SIG-M5 treated with dmso at 0.1 percent for 504 hours (cell line): ENCODE results near the gene MPND.

Experiments
- DNase-seq: peaks from one replicate; lab custom pipeline; 2025; ENCODE audit not compliant: unreplicated experiment; lab: John Stamatoyannopoulos, UW

Gene MPND

DNA sequence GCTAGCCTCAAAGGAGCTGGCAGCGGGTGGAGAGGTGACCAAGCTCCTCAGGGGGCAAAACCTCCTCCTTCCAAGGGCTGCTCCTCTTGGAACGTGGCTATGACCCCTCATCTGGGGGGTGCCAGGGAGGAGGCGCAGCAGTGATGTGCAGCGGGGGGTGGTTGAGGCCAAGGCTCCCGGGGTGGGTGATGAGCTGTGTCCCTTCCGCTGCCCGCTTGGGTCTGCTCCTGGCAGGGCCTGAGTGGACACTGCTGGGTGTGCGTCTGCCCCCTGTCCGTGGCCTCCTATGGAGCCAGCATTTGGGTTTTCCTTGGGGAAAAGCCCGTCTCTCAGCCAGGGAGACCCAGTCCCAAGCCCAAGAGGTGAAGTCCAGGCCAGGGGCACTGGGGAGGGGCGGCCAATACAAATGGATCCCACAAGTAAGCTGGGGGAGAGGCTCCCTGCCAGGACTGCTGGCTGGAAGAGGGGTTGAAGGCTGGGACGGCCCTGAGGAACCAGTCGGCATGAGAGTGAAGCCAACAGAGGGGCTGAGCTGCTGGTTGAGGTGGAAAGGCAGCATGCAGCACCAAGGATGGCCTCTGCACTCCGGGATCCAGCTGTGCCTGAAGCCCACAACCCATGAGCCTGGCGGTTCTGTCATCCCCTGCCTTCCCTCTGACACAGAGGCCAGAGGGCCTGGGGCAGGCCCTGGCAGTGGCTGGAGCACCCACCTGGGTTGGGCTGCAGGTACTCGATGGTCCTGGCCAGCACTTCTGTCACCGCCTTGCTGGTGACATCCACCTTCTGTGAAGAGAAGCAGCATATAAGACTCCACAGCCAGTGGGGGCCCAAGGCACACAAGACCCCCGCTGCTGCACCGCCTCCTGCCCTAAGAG lies 22.7 kb downstream of the MPND start:
- no peak for DNase-seq

DNA sequence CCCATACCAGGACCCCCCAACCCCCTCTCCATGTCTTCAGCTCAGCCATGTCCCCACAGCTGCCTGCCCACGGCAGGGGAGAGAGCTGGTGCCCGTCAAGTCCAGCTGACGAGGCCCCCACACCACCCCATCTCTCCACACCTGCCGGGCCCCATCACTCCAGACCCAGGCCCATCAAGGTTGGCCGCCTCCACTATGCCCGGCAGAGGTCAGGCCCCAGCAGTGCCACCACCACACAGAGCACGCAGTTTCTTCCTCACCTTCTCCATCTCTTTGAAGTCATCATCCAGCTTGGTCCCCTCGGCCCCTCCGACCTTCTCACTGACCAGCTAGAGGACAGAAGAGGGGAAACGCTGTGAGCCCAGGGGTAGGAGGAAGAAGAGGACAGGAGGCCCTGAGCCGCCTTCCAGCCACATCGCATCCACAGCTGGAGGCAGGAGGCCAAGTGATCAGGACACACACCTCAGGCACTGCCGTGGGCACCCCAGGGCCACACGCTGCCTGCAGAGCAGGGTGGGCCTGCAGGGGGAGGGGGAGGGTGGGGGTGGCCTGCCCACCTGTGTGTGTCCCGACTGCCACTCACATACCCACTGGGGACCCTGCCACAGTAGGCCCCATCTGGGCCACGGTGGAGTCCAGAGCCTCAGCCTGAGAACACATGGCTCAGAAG lies 23.4 kb downstream of the MPND start:
- no peak for DNase-seq

DNA sequence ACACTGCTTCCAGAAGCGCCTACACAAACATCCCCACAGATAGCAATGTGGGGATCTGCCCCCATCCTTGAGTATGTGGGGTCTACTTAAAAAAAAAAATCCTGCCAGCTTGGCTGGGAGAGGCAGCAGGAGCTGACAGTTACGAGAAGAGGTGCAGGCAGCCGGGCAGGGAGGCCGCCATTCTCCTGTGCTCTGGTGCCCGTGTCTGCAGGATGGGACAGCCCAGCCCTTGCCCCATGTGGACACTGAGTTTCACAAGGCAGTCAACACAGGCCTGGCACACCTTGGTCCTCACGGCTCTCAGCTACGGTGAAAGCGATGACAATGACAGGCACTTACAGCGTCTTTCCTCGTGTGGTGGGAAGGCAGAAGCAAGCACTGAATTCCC lies 24.0 kb downstream of the MPND start:
- no peak for DNase-seq

DNA sequence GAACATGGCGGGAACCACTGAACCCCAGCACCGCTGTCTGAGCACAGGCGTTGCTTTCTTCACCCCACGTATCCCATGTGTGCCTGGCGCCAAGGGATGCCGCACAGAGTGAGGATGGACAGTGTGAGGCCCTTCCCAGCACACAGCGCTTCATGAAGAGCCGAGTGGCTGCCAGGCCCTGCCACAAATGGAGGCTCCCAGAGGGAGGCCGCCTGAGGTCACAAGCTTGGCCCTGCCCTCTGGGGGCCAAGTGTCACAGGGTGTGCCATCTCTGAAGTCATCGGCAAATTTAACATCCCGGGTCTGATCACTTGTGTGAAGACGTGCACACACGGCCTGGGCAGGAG lies 24.4 kb downstream of the MPND start:
- DNase-seq, result no peak

DNA sequence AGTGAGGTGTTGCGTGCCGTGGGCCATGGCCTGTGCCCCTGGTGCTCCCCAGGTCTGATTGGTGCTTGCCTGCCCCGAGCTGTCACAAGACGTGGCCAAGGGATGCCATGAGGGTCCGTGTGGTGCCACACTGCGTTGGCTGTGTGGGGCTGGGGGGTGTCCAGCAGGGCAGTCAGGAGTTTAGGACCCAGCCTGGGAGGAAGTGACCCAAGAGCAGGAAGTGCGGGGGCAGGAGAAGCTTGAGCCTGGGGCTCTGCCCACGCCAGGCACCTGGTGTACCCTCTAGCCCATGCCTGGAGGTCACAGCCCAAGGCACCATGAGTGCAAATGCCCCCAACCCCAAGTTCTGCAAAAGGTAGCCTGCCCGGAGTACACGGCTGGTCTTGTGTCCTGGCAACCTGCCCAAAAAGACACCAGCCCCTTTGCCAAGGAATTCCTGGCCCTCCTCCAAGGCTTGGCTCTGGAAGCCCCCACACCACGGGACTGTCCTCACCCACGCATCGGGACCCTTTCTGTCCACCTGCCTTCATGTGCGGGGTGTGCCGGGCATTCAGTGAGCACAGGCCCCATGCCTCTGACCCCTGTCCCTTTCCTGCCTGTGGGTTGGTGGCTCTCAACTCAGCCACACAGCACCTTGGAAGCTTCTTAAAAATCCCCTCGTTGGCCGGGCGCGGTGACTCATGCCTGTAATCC lies 24.9 kb downstream of the MPND start:
- no peak for DNase-seq

DNA sequence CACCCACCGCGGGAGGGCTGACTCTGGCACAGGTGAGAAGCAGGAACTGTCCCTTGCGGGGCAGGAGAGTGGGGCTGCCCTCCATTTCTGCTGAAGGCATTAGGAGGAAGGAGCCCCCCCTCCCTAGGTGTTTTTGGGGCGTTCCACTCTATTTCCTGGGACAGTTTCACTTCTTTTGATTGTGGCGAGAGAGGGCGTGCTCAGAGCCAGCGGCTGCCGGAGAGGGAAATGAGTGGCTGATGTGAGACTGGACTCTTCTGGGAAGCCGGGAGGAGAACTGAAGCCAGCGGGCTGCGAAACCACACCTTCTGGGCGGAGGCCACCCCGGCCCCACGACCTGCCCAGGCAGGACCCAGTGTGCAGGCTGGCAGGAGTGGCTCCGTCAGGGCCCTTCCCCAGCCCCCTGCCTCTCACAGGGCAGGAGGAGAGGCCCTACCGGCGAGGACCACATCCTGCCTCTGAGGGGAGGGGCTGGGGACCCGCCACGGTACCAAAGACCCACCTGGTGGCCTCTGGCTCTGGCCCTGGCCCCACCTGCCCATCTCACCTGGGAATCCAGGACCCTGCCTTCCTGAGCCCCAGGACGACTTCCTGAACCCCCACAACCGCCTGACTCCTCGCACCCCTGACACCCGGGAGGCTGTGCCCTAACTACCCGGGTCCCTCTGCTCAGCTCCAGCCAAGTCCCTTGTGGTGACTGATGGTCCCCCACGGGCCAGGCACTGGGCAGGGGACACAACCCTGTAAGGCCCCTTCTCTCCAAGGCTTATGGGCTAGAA lies 25.9 kb downstream of the MPND start:
- peak; percentile 72 for DNase-seq

DNA sequence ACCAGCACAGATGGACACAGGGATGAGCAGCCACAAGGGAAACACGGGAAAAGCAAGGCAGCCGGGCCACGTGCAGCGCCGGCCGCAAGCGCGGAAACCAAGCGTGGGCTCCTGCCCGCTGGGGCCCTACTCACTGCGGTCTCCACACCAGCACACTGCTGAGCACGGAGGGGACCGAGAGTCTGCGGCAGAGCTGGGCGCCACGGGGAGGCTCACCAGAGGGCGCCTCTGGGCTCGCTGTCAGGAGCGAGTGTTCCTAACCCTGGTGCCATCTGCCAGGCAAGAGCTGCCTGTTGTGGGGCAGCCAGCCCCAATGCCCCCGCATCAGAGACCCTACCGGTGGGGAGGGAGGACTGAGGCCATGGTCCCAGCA lies 26.5 kb downstream of the MPND start:
- DNase-seq, result peak; percentile 34

DNA sequence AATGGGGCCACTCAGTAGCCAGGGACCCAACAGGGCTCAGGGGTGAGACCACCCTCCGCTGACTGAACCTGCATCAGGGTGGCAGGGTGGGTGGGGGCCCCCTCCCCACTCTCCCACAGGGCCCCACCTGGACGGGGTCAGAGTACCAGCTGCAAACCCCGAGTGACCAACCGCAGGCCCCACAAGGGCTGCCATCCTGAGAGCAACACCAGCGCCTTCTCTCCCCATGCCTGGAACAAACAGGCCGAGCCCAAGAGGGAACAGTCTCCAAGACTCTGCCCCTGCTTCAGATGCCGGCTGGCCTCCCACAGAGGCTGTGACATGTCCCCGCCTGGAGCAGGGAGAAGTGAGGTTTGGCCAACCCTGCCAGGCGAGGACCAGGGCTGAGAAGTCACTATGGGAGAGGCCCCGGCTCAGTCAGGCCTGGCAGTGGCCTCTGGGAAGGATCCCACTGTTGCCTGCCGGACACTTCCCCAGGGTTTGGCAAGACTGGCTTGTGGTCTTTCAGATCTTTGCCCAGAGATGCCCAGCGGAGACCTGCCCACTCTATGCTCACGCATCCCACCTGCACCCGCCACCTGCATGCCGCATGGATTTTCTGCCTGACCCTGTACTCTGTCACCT lies 27.2 kb downstream of the MPND start:
- DNase-seq, result no peak

DNA sequence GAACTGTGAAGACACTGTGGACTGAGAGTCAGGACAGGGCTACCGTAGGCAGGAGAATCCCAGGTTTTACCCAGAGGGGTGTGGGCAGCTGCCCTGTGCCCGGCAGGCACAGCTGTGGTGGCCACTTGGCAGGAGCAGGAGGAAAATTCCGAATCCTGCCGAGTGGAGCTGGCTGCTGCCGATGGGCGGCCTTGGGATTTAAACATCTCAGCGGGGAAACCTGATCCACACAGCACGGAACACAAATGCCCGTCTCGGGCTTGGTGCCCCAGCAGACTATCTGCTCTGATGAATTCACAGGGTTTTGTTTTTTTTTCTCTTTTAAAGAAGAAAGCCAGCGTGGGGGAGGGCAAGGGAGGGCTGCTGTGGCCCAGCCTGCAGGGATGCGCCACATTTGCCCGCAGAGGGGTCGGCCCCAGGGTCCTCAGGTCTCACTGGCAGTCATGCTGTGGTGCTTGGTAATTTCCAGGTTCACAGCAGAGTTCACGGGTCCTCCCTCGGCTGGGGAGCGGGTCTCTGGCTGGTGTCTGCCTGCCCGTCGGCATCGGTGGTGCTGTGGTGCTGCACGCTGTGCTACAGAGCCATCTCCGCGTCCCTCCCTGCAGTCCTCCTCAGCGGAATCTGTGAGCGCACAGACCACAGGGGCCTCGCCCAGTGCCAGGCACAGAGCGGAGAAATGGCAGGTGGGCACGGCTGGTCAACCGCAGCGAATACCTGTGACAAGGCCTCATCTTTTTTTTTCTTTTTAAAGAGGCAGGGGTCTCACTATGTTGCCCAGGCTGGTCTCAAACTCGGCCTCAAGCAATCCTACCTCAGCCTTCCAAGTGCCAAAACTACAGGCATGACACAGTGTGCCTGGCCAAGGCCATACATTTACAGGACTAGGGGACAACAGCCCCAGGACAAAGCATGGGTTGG lies 28.1 kb downstream of the MPND start:
- DNase-seq, result no peak

DNA sequence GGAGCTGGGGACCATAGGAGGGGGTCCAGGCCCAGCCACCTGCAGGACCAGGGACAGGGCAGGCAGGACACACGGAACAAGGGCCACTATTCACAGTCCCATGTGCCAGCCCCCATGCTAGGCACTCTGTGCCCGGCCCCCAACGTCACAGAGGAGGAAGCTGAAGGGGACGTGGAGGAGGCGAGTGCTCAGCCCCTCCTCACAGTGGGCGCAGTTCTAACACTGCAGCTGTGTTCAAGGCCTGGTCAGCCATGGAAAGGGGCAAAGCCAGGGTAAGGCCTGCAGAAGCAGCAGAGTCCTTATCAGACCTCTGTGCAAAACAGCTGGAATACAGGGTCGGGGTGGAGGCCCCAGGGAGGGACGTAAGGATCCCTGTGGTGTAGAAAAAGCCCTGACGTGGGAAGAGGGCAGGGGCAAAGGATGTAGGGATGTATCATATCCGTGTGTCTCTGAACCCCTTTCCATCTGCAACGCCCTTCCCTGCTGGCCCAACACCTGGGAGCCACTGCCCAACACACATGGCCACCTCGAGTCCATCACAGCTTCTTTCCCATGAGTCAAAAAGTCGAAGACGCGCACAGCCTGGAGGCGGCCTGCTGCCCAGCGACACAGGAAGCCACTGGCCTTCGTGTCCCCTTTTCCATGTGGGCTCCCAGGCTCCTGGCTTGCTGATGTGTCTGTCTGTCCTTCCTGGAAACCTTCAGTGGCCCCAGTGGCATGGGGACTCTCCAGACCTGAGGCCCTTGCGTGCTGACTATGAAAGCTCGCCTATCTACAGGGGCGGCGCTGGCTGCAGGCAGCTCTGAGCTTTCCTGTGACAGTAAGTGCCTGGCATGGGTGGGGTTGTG lies 29.0 kb downstream of the MPND start:
- no peak for DNase-seq

DNA sequence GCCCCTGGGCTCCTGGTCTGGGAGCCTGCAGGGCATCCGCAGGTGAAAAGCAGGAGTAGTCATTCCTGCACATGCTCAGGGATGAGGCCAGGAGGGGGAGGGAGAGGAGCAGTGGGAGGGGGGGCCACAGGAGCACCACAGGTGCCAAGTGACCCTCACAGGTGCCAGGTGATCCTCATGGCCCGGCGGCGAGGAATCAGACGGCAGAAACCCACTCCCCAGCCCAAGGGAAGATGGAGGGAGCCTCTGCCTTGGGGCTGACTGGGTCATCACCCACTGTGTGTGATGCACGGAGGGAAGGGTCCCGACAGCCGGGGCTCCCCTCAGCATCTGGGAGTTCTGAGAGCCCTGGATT lies 29.6 kb downstream of the MPND start:
- no peak for DNase-seq

DNA sequence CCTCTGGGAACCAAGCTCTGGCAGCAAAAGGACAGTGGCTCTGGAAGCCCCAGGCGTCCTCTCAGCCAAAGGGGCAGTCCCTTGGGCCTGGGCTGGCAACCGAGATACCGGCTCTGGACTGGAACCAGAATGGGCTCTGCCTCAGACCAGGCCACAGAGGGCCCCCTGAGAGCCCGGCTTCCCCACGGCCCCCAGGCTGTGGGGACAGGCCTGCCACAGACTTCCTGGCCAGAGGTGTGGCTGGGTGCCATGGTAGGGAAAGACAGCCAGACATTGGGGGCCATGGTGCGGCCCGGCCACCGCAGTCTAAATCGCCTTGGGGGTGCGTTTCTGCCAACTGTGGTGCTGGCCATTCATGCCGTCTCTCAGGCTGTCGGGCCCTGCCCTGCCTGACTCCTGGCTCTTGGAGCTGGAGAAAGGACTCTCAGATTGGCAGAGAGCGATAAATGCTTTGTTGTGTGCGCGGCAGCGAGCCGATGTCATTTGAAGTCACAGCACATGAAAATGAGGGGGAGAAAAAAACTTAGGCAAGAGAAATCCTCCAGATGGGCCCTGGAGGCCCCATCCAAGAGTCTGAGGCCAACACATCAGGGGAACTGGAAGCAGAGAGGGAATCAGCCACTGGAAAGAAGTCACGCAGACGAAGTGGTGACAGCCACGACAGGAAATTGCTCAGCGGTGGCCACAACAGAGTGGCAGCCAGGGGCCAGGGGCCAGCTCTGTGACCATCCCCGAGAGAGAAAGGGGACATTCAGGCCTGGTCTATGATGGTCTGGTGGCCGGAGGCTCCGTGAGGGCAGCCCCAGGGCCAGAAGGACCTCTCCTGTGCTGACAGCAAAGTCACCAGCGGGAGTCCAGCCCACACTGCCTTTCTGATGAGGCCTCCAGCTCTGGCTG lies 30.5 kb downstream of the MPND start:
- DNase-seq, result no peak

DNA sequence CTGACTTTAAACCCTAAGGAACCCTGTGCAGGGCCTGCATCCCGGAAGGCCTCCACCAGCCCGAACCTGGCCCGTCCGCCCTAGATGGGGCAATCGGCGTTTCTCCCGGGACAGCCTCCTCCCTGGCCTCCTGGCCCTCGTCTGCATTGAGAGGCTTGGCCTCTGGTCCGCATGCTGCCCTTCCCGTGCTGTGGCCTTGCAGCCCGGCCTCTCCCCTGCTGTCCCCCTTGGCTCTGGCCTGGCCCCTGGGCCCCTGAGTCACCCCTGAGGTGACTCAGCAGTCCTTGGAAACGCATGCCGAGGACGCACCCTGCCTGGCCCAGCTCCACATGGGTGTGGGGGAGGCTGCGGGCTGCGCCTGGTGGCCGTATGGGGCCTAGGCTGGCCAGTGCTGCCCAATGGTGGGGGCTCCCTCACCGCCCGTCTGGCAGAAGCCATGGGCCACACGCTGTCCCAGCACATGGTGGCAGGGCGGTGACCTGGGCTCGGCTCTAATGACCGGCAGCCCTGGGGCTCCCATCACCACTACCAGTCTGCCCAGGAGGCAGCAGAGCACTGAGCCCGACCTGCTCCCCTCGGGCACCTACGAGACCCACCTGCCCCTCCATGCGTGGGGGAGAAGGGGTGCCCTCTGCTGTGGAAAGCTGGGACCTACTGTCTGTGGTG lies 31.3 kb downstream of the MPND start:
- DNase-seq, result no peak

DNA sequence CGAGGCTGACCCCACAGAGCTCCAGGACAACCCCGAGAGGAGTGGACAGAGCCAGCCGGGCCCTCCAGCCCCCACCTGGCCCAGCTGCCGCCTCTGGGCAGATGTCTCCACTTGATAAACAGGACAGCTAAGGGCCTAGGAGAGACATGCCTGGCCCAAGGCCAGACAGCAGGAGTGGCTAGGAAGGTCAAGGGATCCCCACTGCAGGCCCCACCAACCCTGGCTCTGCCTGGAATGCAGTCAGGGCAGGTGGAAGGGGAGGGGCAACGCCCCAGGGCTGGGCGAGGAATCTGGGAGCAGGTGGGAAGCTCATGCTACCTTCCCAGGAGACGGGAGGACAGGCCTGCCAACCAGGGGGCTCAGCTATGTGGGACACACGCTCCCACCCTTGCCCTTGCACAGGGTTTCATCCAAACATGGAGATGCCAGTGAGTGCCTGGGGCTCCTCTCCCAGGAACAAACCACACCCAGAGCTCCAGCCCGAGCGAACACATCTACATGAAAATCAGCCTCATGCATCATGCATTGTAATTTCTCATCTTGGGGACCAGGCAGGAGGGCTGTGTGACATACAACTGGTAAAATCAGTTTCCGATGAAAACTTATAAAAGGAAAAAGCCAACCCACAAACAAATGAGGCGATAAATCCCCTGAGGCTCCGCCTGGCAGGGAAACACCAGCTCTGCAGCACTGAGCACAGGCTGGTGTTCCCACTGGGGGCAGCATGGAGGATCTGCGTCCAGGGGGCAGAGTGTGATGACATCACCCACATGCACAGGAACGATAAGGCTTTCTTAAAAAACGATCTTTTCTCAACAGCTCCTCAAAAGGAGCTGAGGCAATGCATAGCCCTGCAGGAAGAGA lies 32.0 kb downstream of the MPND start:
- peak; percentile 48 for DNase-seq

DNA sequence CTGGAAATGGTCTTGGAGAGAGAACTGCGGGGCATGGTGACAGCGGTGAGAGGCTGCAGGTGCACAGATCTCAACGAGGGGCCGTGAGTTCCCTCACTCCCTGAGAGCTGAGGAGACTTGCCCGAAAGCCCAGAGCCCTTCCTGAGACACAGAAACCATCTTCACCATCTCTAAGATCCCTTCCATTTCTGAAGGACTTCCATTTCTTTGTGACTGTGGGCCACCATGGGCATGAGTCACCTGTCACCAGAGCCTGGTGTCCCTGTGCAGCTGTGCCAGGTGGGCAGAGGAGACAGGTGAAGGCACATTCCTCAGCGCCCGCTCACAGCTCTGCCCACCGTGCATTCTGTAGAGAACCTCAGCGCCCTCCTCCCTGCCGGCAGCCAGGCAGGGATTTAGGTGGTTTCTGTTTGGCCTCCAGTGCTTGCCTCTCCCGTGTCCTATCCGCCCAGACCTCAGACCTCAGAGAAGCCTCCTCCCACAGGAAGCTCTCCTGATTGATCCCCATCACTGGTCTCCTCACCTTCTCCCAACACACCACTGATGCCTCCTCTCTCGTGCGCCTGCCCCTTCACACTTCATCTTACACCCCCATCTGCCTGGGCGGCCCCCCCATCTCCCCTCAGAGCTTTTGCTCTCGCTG lies 32.8 kb downstream of the MPND start:
- no peak for DNase-seq

DNA sequence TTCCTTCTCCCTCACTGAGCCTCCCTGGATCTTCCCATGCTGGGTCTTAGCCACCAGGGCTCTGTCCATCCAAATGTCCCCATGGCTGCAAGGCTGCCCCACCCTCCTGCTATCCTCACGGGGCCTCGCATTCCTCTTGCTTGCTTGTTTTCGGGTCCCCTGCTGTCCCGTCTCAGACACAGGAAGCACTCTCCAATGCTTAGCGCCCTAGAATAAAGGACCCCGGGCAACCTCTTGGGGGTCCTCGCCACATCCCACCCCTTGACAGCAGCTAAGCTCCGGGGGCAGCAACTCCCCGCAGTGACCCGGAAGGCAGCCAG lies 33.3 kb downstream of the MPND start:
- no peak for DNase-seq
